HEK293T (cell line): ENCODE measurements around the gene SGIP1.

Source experiments
- CTCF ChIA-PET: fragments of 350-600 bp; formaldehyde crosslinking; extraction: SDS; loops from one replicate; lab custom pipeline; 2021; ENCODE audit warnings: antibody characterized with exemption, inconsistent platforms; lab: Yijun Ruan, JAX
- POLR2A ChIA-PET: fragments of 350-600 bp; formaldehyde crosslinking; extraction: SDS; loops from one replicate; lab custom pipeline; 2020; ENCODE audit warnings: antibody characterized with exemption, inconsistent platforms; lab: Yijun Ruan, JAX
- DNase-seq: peaks from one replicate; pipeline ENCODE4 v3.0.0; 2012; ENCODE audit warnings: mixed read lengths; ENCODE audit errors: extremely low spot score
- ARNT ChIP-seq: fragments of 450-650 bp; IDR thresholded peaks from 2 replicates; pipeline ENCODE4 v1.6.1; 2017; ENCODE audit warnings: mild to moderate bottlenecking
- BHLHE40 ChIP-seq: fragments of 450-650 bp; IDR thresholded peaks from 2 replicates; pipeline ENCODE4 v1.6.1; 2016; ENCODE audit warnings: mild to moderate bottlenecking, moderate library complexity, borderline replicate concordance
- CTBP1 ChIP-seq: fragments of 450-650 bp; IDR thresholded peaks from 2 replicates; pipeline ENCODE4 v1.6.1; 2016; ENCODE audit warnings: borderline replicate concordance
- ELF4 ChIP-seq: fragments of 450-650 bp; IDR thresholded peaks from 2 replicates; pipeline ENCODE4 v1.6.1; 2017; ENCODE audit warnings: antibody characterized with exemption
- FOXA1 ChIP-seq: fragments of 450-650 bp; IDR thresholded peaks from 2 replicates; pipeline ENCODE4 v1.6.1; 2016; ENCODE audit warnings: mild to moderate bottlenecking
- FOXK2 ChIP-seq: fragments of 450-650 bp; IDR thresholded peaks from 2 replicates; pipeline ENCODE4 v1.6.1; 2016; ENCODE audit warnings: mild to moderate bottlenecking
- FOXM1 ChIP-seq: fragments of 450-650 bp; IDR thresholded peaks from 2 replicates; pipeline ENCODE4 v1.6.1; 2017; ENCODE audit warnings: mild to moderate bottlenecking, borderline replicate concordance
- HDGF ChIP-seq: fragments of 450-650 bp; IDR thresholded peaks from 2 replicates; pipeline ENCODE4 v1.6.1; 2017; ENCODE audit warnings: antibody characterized with exemption, borderline replicate concordance
- L3MBTL2 ChIP-seq: fragments of 450-650 bp; conservative IDR thresholded peaks from 2 replicates; pipeline ENCODE4 v1.6.1; 2016; ENCODE audit warnings: mild to moderate bottlenecking
- LEF1 ChIP-seq: fragments of 450-650 bp; IDR thresholded peaks from 2 replicates; pipeline ENCODE4 v1.6.1; 2017; ENCODE audit warnings: mild to moderate bottlenecking, borderline replicate concordance
- NFRKB ChIP-seq: fragments of 450-650 bp; IDR thresholded peaks from 2 replicates; pipeline ENCODE4 v1.6.1; 2016; ENCODE audit warnings: mild to moderate bottlenecking, moderate library complexity
- PKNOX1 ChIP-seq: fragments of 450-650 bp; IDR thresholded peaks from 2 replicates; pipeline ENCODE4 v1.6.1; 2016
- SP1 ChIP-seq: fragments of 450-650 bp; IDR thresholded peaks from 2 replicates; pipeline ENCODE4 v1.6.1; 2017
- SUZ12 ChIP-seq: fragments of 450-650 bp; IDR thresholded peaks from 2 replicates; pipeline ENCODE4 v1.6.1; 2016; ENCODE audit warnings: mild to moderate bottlenecking
- TARDBP ChIP-seq: fragments of 450-650 bp; IDR thresholded peaks from 2 replicates; pipeline ENCODE4 v1.6.1; 2016
- ZNF384 ChIP-seq: fragments of 450-650 bp; IDR thresholded peaks from 2 replicates; pipeline ENCODE4 v1.6.1; 2016

SGIP1 gene

DNA sequence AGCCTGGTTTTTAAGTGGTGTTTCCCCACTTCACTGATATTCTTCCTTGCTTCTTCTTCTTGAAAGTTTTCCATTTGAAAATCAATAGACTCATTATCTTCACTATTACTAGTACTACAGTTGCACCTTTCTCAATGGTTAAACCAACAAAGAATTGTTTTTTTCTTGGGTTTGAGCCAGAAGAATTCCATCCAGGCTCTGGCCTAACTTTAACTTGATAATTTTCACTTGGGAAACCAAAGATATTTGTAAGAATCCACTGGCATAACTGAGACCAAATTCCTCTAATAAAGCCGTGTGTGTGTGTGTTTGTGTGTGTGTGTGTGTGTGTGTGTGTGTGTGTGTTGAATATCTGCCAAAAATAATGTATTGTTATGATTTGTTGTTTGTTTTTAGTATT is 103.2 kb downstream of the SGIP1 start:
- DNase-seq: no peak
- POLR2A ChIA-PET: no interaction called here
- CTCF ChIA-PET: no interaction called here
- TF ChIP-seq ARNT: no peak
- TF ChIP-seq LEF1: no peak
- no peak for TF ChIP-seq CTBP1
- TF ChIP-seq PKNOX1: no peak
- TF ChIP-seq FOXK2: no peak
- TF ChIP-seq HDGF: no peak
- no peak for TF ChIP-seq TARDBP

- POLR2A ChIA-PET: no interaction called here
- DNase-seq: no peak
- CTCF ChIA-PET: no interaction called here
- TF ChIP-seq SUZ12 (no peak), PKNOX1 (no peak), HDGF (no peak), BHLHE40 (no peak), CTBP1 (no peak), L3MBTL2 (no peak), LEF1 (no peak), ARNT (no peak), FOXK2 (no peak), TARDBP (no peak), SP1 (no peak)
Measured at GRCh38 chr1:66641891-66642473, 108.0 kb downstream of the SGIP1 start.

DNA sequence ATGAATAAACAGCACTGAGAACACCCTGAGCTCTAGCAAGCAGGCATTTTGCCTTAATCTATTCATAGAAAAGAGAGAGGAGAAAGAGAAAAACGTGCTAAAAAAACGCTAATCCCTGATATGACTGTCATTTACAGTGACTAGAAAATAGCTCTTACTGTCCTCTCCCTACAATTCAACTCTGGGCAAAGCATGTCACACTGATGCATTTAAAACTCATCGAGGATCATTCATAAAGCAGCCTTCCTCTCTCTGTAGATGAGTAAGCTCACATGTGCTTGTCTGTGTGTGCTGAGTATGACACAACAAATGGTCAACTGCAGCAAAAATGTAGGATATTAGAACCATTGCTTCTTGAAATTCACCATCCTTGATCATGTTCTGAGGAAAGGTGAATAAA is 109.0 kb downstream of the SGIP1 start:
- CTCF ChIA-PET: no interaction called here
- TF ChIP-seq TARDBP (no peak), BHLHE40 (no peak), PKNOX1 (no peak), SP1 (no peak), SUZ12 (no peak), HDGF (no peak), ELF4 (no peak), NFRKB (no peak), L3MBTL2 (no peak), ZNF384 (no peak), LEF1 (no peak), FOXK2 (no peak), CTBP1 (no peak), FOXM1 (no peak), ARNT (no peak)
- POLR2A ChIA-PET: no interaction called here
- no peak for DNase-seq

- DNase-seq: no peak
- TF ChIP-seq HDGF: no peak
- TF ChIP-seq ZNF384: no peak
- no peak for TF ChIP-seq NFRKB
- TF ChIP-seq SUZ12: no peak
- TF ChIP-seq SP1: no peak
- ChIA-PET CTCF (no interaction called here), POLR2A (no interaction called here)
Measured at GRCh38 chr1:66644331-66644730, 110.4 kb downstream of the SGIP1 start.

DNA sequence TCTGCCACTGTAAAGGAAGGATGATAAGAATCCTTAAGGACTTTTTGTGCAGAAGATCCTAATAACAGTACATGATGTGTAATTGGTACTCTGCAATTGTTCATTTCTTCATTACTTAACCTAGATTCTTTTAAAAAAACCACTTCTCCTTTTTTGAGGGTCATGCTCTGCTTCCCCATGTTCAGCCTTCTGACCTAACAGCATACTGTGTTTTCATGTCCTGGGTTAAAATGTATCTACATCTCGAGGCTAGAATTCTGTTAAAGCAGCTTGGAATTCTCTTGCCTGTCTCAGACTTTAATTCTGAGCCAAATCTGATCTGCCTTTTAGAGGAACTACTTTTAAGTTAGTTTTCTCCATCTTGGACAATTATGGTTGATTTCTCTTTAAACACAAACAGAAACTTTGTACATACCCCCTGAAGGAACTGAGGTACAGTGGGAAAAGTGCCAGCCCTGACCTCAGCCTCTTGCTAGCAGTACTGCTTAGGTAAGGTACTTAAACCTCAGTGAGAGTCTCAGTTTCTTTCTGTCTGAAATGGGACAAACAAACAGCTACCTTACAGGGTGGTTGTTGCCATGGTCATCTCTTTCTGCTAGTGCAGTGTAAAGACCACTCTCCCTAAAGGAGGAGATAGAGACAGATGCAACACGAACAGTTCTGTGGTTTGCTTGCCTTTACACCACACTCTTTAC is 115.1 kb downstream of the SGIP1 start:
- no peak for DNase-seq
- ChIA-PET POLR2A (no interaction called here), CTCF (no interaction called here)
- TF ChIP-seq SP1 (no peak), ZNF384 (no peak), ARNT (no peak), FOXK2 (no peak), TARDBP (no peak), NFRKB (no peak), FOXM1 (no peak), HDGF (no peak), ELF4 (no peak), BHLHE40 (no peak)

DNA sequence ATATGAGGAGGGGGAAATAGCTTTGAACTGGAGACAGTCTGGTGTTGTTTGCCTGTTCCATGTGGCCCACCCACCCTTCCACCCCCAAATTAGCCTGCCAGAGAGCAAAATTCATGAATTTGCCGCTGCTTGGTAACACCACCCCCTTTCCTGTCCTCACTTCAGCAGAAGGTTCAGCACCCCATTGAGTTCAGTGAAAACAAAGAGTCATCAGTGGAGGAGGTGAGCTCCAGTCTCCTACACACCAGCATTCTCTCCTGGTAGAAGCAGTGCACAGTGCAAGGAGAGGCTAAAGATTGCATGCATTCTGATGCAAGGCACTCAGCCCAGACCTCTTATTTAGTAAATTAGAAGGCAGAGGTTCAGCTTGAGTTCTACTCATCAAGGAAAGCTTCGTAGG is 118.6 kb downstream of the SGIP1 start:
- TF ChIP-seq TARDBP (no peak), L3MBTL2 (no peak), FOXA1 (no peak), FOXK2 (no peak), ELF4 (no peak), HDGF (no peak), CTBP1 (no peak), FOXM1 (no peak), ARNT (no peak), BHLHE40 (no peak), NFRKB (no peak), LEF1 (no peak), ZNF384 (no peak), SP1 (no peak), SUZ12 (no peak)
- CTCF ChIA-PET: no interaction called here
- POLR2A ChIA-PET: no interaction called here
- DNase-seq: no peak
